ENCODE results near the gene HPSE2. TPM values are rescaled to one million over a fixed set of nuclear protein-coding genes. Genes with fewer than 3 reads are reported as not detected.

The HPSE2 gene
- total RNA-seq, 1 donor: not detected

- Histone ChIP-seq H3K4me1 (ENCODE audit: insufficient read depth, low read length) (no peaks in the 10 kb centered on the region), H3K4me3 (ENCODE audit: low read length) (no peak overlapping the region), H3K27me3 (ENCODE audit: insufficient read depth, low read length) (no peaks in the 10 kb centered on the region), H3K9me3 (ENCODE audit: low read depth, low read length) (no peaks in the 10 kb centered on the region)
Observed at GRCh38 chr10:98694883-98695282, 540.8 kb downstream of the HPSE2 start.

DNA sequence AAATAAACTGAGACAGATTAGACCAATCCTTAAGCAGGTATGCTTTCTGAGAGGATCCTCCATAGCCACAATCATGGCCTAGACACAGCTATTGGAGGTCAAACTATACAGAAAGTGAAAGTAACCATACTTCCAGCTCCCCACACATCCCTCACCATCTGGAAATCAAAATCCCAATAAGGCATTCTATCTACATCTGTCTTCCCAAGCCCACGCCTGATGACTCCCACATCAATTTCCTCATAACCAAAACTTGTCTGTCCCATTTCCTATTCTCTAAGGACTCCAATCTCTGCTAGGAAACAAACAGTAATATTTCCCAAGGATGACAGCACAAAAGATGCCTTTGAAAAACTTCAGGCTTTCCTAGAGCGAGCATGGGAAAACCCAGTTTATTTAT, 541.6 kb downstream of the HPSE2 start:
- no peaks in the 10 kb centered on the region for H3K4me1 ChIP-seq (ENCODE audit: insufficient read depth, low read length)

DNA sequence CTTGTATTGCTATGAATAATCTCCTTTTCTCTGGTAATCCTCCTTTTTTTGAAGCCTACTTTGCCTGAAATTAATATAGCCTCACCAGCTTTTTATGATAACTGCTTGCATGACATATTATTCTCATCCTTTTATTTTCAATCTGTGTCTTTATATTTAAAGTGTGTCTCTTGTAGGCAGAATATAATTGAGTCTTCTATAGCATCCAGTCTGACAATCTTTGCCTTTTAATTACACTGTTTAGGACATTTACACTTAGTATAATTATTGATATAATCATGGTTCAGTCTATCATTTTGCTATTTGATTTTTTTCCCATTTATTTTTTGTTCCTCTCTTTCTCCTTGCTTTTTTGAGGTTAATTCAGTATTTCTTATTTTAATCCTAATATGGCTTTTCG, 548.0 kb downstream of the HPSE2 start:
- peaks cover 13% of the 10 kb centered on the region for H3K9me3 ChIP-seq (ENCODE audit: low read depth, low read length)
- H3K27me3 ChIP-seq (ENCODE audit: insufficient read depth, low read length): no peaks in the 10 kb centered on the region
- H3K4me1 ChIP-seq (ENCODE audit: insufficient read depth, low read length): no peaks in the 10 kb centered on the region
- H3K4me3 ChIP-seq (ENCODE audit: low read length): no peak overlapping the region

More for the DNA sequence above, 541.6 kb downstream of the HPSE2 start:
- H3K4me3 ChIP-seq (ENCODE audit: low read length): no peak overlapping the region
- no peaks in the 10 kb centered on the region for H3K9me3 ChIP-seq (ENCODE audit: low read depth, low read length)
- H3K27me3 ChIP-seq (ENCODE audit: insufficient read depth, low read length): no peaks in the 10 kb centered on the region

DNA sequence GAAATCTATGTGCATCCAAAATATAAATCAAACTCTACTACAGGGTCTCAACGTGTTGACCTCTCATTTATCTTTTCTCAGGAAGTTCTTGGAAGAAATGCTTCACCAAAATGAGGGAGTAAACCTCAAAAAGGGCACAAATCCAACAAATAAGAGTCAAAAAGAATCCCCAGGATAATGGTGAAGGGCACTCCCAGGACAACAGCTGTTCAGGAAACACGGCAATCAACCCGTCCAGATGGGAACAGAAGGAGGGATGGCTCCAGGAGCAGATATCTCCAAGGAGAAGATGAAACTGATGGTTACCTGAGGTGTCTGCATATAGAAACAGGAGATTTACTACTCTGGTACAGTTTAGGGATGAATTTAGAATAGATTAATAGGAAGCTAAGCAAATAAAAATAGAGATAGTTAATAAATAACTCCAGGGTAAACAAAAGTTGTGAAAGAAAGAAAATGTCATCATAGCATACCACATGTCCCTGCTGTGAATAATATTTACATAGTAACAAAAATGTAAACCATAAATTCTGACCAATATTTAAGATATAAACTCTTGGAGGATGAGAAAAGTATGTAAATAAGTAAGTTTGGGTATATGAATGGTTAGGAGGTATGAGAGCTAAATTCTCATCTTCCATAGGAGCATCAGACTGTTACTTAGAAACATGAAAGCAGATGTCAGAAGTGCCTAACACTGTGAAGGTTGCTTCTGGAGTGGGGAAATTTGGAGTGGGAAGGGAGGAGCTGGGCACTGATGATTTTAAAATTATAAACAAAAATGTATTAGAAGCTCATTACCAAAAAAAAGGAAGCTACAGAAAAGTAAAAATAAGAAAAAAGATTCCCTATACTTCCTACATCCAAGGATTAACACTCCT, 551.4 kb downstream of the HPSE2 start:
- Histone ChIP-seq H3K27me3 (ENCODE audit: insufficient read depth, low read length) (peaks cover 1% of the 10 kb centered on the region), H3K4me3 (ENCODE audit: low read length) (no peak overlapping the region), H3K9me3 (ENCODE audit: low read depth, low read length) (peaks cover 13% of the 10 kb centered on the region), H3K4me1 (ENCODE audit: insufficient read depth, low read length) (no peaks in the 10 kb centered on the region)

- no peak overlapping the region for H3K4me3 ChIP-seq (ENCODE audit: low read length)
- peaks cover 7% of the 10 kb centered on the region for H3K27me3 ChIP-seq (ENCODE audit: insufficient read depth, low read length)
- no peaks in the 10 kb centered on the region for H3K9me3 ChIP-seq (ENCODE audit: low read depth, low read length)
- H3K4me1 ChIP-seq (ENCODE audit: insufficient read depth, low read length): no peaks in the 10 kb centered on the region
Observed at GRCh38 chr10:98676895-98677294, 558.8 kb downstream of the HPSE2 start.

DNA sequence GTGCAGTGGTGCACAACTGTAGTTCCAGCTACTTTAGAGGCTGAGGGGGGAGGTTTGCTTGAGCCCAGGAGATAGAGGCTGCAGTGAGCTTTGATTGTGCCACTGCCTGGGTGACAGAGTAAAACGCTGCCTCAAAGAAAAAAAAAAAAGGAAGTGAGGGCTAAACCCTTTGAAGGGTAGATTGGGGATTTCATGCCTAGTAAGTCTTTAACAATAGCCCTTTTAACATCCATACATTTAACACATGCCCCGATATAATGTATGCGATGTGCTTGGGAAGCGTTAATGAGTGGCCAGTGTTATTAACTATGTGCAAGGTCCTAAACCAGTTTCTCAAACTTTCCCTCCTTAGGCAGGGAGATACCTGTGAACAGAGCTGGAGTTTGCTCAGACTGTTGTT, 559.8 kb downstream of the HPSE2 start:
- Histone ChIP-seq H3K4me1 (ENCODE audit: insufficient read depth, low read length) (no peaks in the 10 kb centered on the region), H3K27me3 (ENCODE audit: insufficient read depth, low read length) (peaks cover 7% of the 10 kb centered on the region), H3K9me3 (ENCODE audit: low read depth, low read length) (no peaks in the 10 kb centered on the region), H3K4me3 (ENCODE audit: low read length) (no peak overlapping the region)

DNA sequence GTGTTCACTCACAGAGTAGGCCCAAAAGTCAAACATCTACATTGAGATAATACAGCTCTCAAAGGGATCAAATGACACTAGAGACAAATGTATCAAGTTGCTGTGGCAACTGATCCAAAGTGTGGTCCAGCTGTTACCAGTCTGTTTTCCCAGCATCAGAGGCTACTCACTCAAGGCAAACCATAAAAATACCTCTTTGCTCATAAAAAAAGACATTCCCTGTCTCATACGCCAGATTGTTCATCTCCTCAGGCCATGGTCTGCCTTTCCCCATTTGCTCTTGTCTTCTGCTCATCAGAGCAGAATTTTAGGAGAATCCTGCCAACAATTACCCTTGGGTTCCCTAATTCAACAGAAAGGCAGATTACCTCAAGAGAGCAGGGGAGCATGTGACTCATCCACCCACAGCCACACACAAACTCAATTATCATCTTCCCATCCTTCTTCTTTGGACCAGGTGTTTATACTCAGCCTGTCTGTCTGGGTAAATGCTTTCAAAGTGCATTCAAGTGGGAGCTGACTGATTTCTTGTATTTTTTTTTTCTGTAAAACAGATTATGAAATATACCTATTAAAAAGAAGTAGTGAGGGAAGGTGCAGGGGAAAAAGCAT, 562.4 kb downstream of the HPSE2 start:
- Histone ChIP-seq H3K4me1 (ENCODE audit: insufficient read depth, low read length) (no peaks in the 10 kb centered on the region), H3K27me3 (ENCODE audit: insufficient read depth, low read length) (no peaks in the 10 kb centered on the region), H3K9me3 (ENCODE audit: low read depth, low read length) (no peaks in the 10 kb centered on the region), H3K4me3 (ENCODE audit: low read length) (no peak overlapping the region)

DNA sequence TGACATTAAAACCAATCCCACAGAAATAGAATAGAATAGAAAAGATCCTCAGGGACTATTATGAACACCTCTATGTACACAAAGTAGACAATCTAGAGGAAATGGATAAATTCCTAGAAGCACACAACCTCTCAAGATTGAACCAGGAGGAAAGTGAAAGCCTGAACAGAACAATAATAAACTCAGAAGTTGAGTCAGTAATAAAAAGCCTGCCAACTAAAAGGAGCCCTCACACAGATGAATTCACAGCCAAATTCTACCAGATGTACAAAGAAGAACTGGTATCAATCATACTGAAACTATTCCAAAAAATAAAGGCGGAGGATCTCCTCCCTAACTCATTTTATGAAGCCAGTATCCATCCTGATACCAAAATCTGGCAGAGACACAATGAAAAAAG, 568.6 kb downstream of the HPSE2 start:
- no peaks in the 10 kb centered on the region for H3K4me1 ChIP-seq (ENCODE audit: insufficient read depth, low read length)
- H3K4me3 ChIP-seq (ENCODE audit: low read length): no peak overlapping the region
- peaks cover 13% of the 10 kb centered on the region for H3K9me3 ChIP-seq (ENCODE audit: low read depth, low read length)
- H3K27me3 ChIP-seq (ENCODE audit: insufficient read depth, low read length): peaks cover 14% of the 10 kb centered on the region

GRCh38 chr10:98666276-98666675, 569.4 kb downstream of the HPSE2 start:
- no peak overlapping the region for H3K4me3 ChIP-seq (ENCODE audit: low read length)
- H3K4me1 ChIP-seq (ENCODE audit: insufficient read depth, low read length): no peaks in the 10 kb centered on the region
- peaks cover 13% of the 10 kb centered on the region for H3K9me3 ChIP-seq (ENCODE audit: low read depth, low read length)
- H3K27me3 ChIP-seq (ENCODE audit: insufficient read depth, low read length): peaks cover 14% of the 10 kb centered on the region

DNA sequence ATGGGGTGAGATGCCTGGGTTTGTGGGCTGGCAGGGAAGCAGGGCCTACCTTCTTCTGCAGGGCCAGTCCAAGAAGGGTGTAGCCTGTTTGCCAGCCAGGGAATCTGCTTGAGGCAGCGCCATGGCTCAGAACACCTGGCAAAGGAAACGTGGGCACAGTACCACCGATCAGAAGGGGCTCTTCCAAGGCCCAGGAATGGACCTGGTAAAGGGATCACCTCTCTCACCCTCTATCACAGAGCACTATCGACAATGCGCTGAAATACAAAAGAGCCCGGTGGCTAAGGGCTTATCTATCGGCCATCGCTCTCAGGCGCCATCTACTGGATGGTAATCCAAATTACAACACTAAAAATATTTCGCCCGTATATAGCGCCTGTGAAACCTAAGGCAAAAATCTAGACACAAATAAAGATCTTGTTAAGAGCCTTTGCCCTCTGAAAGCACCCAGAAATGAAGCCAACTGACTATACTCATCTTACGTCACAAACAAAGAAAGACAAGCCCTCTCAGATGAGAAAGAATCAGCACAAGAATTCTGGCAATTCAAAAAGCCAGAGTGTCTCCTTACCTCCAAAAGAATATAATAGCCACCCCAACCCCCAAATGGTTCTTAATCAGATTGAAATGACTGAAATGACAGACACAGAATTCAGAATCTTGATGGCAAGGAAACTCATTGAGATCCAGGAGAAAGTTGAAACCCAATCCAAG, 571.2 kb downstream of the HPSE2 start:
- Histone ChIP-seq H3K27me3 (ENCODE audit: insufficient read depth, low read length) (peaks cover 14% of the 10 kb centered on the region), H3K4me1 (ENCODE audit: insufficient read depth, low read length) (no peaks in the 10 kb centered on the region), H3K9me3 (ENCODE audit: low read depth, low read length) (peaks cover 13% of the 10 kb centered on the region), H3K4me3 (ENCODE audit: low read length) (no peak overlapping the region)

DNA sequence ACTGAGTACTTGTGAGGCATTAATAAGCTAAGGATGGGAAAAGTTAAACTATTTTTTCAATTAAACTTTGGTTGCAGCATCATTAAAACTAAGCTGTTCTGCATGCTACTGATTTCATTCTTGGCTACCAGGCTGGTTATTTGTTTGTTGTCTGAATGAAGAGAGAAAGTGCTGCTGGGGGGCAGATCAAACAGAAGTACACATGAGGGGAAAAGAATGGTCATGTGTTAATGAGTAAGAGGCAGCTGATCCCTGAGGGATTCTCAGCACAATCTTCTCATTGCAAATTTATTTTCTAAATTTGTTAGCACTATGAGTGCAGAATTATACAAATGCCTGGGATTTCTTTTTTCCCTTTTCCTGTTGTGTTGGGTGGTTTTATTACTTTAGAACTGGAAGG, 575.7 kb downstream of the HPSE2 start:
- no peaks in the 10 kb centered on the region for H3K4me1 ChIP-seq (ENCODE audit: insufficient read depth, low read length)
- H3K27me3 ChIP-seq (ENCODE audit: insufficient read depth, low read length): no peaks in the 10 kb centered on the region
- H3K4me3 ChIP-seq (ENCODE audit: low read length): no peak overlapping the region
- H3K9me3 ChIP-seq (ENCODE audit: low read depth, low read length): peaks cover 1% of the 10 kb centered on the region

- no peaks in the 10 kb centered on the region for H3K9me3 ChIP-seq (ENCODE audit: low read depth, low read length)
- H3K4me3 ChIP-seq (ENCODE audit: low read length): no peak overlapping the region
- no peaks in the 10 kb centered on the region for H3K4me1 ChIP-seq (ENCODE audit: insufficient read depth, low read length)
- H3K27me3 ChIP-seq (ENCODE audit: insufficient read depth, low read length): no peaks in the 10 kb centered on the region
Observed at GRCh38 chr10:98655492-98655891, 580.2 kb downstream of the HPSE2 start.

GRCh38 chr10:98649170-98649569, 586.5 kb downstream of the HPSE2 start:
- no peaks in the 10 kb centered on the region for H3K9me3 ChIP-seq (ENCODE audit: low read depth, low read length)
- H3K27me3 ChIP-seq (ENCODE audit: insufficient read depth, low read length): peaks cover 3% of the 10 kb centered on the region
- H3K4me1 ChIP-seq (ENCODE audit: insufficient read depth, low read length): no peaks in the 10 kb centered on the region

GRCh38 chr10:98646998-98647917, 588.4 kb downstream of the HPSE2 start:
- Histone ChIP-seq H3K27me3 (ENCODE audit: insufficient read depth, low read length) (peaks cover 3% of the 10 kb centered on the region), H3K4me1 (ENCODE audit: insufficient read depth, low read length) (no peaks in the 10 kb centered on the region), H3K4me3 (ENCODE audit: low read length) (no peak overlapping the region), H3K9me3 (ENCODE audit: low read depth, low read length) (no peaks in the 10 kb centered on the region)

More at GRCh38 chr10:98649170-98649569, 586.5 kb downstream of the HPSE2 start:
- H3K4me3 ChIP-seq (ENCODE audit: low read length): no peak overlapping the region

Data from mononuclear cell (primary cell).